ENCODE data around the gene EGFL8. TPM values are rescaled to one million over a fixed set of nuclear protein-coding genes. Genes with fewer than 3 reads are reported as not detected.
A peak's percentile ranks its signal among the peaks of the same experiment; 100 is the strongest.

The EGFL8 gene
- total RNA-seq, 4 donors from 2014 or later: 2.6 to 79.4 (median 16.2) TPM

- H3K27me3 ChIP-seq: peaks cover 13% of the 10 kb centered on the region
- peak overlapping the region in 1 of 4 donors; percentile 68 for H3K4me3 ChIP-seq
- intact Hi-C loops (cut with DNase I; ENCODE audit: low total_unique reads): loop anchor here (5.0 kb wide), 1 partner anchor 498 kb away; the partner anchor contains the start of gene BAG6
- in situ Hi-C loops (cut with MboI; ENCODE audit: low pct_ligation_motif_present in 1 of 4, low pct_unique_long_range_greater_than_20kb in 1 of 4, low sequenced_read_pairs in 3 of 4): no loop called here
- TF ChIP-seq CTCF (IDR thresholded peaks at IDR 0.05) (no peak), EP300 (IDR thresholded peaks at IDR 0.05; ENCODE audit: low read depth) (no peak), POLR2A (IDR thresholded peaks at IDR 0.05) (no peak), POLR2AphosphoS5 (IDR thresholded peaks at IDR 0.05) (no peak)
- no peaks in the 10 kb centered on the region for H3K9me3 ChIP-seq
- WGBS, 2 donors (ENCODE audit: low coverage in 1 of 2): 62 to 70% methylated on average over 15 to 46 of the region's 55 CpGs
- no peak for DNase-seq
- H3K36me3 ChIP-seq: no peaks in the 10 kb centered on the region
- H3K4me1 ChIP-seq: peaks cover 6 to 35% (median 31%) of the 10 kb centered on the region in 4 donors
- peak overlapping the region in 2 of 4 donors; percentile 42 to 89 for H3K27ac ChIP-seq
Observed at GRCh38 chr6:32149932-32150870, 14.2 kb upstream of the EGFL8 start.

GRCh38 chr6:32151181-32151862, 13.1 kb upstream of the EGFL8 start:
- in situ Hi-C loops (cut with MboI; ENCODE audit: low pct_ligation_motif_present in 1 of 4, low pct_unique_long_range_greater_than_20kb in 1 of 4, low sequenced_read_pairs in 3 of 4) (no loop called here), intact Hi-C loops (cut with DNase I; ENCODE audit: low total_unique reads) (loop anchor here (5.0 kb wide), 1 partner anchor 499 kb away; the partner anchor contains the start of gene BAG6)
- DNase-seq: no peak
- Histone ChIP-seq H3K27ac (peak overlapping the region; percentile 85 to 97 (median 90)), H3K27me3 (peaks cover 13% of the 10 kb centered on the region), H3K4me3 (peak overlapping the region; percentile 18 to 68 (median 30)), H3K9me3 (no peaks in the 10 kb centered on the region), H3K36me3 (no peaks in the 10 kb centered on the region), H3K4me1 (peaks cover 8 to 38% (median 36%) of the 10 kb centered on the region in 4 donors)
- TF ChIP-seq POLR2A (IDR thresholded peaks at IDR 0.05) (no peak), EP300 (IDR thresholded peaks at IDR 0.05; ENCODE audit: low read depth) (no peak), CTCF (IDR thresholded peaks at IDR 0.05) (no peak), POLR2AphosphoS5 (IDR thresholded peaks at IDR 0.05) (no peak)
- WGBS, 2 donors (ENCODE audit: low coverage in 1 of 2): 55 to 80% methylated on average over 3 to 8 of the region's 8 CpGs

- TF ChIP-seq CTCF (IDR thresholded peaks at IDR 0.05): no peak
- DNase-seq: no peak
- Histone ChIP-seq H3K36me3 (no peaks in the 10 kb centered on the region), H3K4me1 (peaks cover 15 to 38% (median 36%) of the 10 kb centered on the region in 4 donors), H3K27ac (peak within 1 kb of the TSS; percentile 85 to 97 (median 90)), H3K27me3 (peaks cover 13% of the 10 kb centered on the region), H3K4me3 (peak within 1 kb of the TSS; percentile 22 to 71 (median 58)), H3K9me3 (no peaks in the 10 kb centered on the region)
- in situ Hi-C loops (cut with MboI; ENCODE audit: low pct_ligation_motif_present in 1 of 4, low pct_unique_long_range_greater_than_20kb in 1 of 4, low sequenced_read_pairs in 3 of 4): no loop called here
- WGBS, 2 donors (ENCODE audit: low coverage in 1 of 2): 30 to 44% methylated on average over 2 to 17 of the region's 24 CpGs
- intact Hi-C loops (cut with DNase I; ENCODE audit: low total_unique reads): loop anchor here (2.0 to 5.0 kb wide), 2 partner anchors 39 to 500 kb away; partner anchors contain the start of genes BAG6 and PBX2
Observed at GRCh38 chr6:32151863-32152768, 12.3 kb upstream of the EGFL8 start, which contains the start of gene PRRT1. PRRT1 (minus strand) TSS chr6:32151939; CDS start chr6:32151827, 112 bp downstream.
